Mesenteric fat pad (tissue), 1 donor: ENCODE measurements around the gene NRXN3. TPM values are rescaled to one million over a fixed set of nuclear protein-coding genes. Genes with fewer than 3 reads are reported as not detected.

ENCODE experiments used
- DNase-seq: peaks from one replicate; pipeline ENCODE4 v3.0.0-alpha.2; 2020; ENCODE audit warnings: low spot score
- total RNA-seq: library from RNA; stranded (reverse); fragmentation: NEBNext Ultra II Directional; extraction: Animal tissue kit (Norgen Biotek cat#: 25700); gene quantifications from one replicate; pipeline ENCODE4 v1.2.1, GENCODE V29; 2021
- donor health status: DM: yes; HTN: yes; CAD: no.

The NRXN3 gene
- total RNA-seq, 1 donor from 2014 or later: 0.84 TPM

DNA sequence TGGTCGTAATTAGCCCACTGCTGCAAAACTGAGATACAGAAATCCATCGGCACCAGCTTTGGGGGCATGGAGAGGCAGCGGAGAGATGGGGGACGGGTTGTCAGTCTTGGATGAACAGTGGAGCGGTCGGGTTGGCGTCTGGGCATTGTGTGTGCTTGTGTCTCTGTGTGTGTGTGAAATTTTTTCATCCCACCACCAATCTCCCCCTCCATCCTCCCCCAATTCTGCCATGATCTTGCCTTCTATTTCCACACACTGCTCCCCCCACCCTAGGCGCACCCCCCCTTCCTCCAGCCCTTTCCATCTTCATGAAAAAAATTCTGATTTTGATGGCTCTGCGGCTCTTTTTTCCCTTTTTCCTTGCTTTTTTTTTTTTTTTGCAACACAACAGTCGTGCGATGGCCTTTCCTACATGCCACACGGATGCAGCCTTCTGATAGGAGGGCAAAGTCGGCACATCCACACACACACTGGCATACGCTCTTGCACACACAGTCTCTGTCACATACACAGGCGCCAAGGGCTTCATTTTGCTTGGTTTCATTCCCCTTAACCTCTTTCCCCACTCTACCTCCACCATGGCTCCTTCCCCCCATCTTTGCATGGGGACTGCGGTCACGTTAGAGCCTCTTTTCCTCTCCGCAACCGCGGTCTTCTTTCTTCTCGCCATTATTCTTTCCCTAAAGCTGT is 3.3 kb downstream of the NRXN3 start:
- no peak for DNase-seq

DNA sequence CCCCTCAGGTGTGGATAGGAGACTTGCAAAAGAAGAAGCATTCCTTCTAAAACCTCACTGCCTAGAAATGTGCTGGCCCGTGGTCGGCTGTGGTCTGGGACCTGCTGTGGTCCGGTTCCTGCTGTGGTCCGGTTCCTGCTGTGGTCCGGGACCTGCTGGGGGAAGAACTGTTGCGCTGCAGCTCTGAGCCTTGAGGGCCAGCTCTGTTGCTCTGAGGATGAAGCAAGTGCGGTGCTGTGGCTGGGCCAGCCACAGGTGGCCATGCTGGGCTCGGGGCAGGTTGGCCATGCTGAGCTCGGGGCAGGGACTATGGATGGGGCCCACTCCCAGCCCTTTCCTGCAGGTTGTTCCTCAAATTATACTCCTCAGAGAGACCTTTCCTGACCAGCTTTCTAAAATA is 5.2 kb downstream of the NRXN3 start:
- no peak for DNase-seq

DNA sequence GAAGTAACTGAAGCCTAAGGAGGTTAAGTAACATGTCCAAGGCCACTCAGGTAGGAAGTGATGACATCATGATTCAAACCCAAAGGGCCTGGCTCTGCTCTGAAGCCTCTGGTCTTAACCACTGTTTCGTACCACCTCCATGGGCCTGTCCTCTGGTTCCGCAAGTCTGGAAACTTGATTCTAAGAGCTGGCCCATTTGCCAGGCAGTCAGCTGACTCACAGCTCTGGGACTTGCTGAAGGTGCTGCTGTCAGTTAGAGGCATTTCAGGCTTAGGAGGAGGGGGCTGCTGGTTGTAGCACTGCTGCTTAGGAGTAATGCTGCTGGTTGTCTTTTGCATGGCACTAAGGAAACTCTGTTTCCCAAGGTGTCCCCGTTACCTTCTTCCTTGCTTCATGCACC is 7.9 kb downstream of the NRXN3 start:
- DNase-seq: no peak

DNA sequence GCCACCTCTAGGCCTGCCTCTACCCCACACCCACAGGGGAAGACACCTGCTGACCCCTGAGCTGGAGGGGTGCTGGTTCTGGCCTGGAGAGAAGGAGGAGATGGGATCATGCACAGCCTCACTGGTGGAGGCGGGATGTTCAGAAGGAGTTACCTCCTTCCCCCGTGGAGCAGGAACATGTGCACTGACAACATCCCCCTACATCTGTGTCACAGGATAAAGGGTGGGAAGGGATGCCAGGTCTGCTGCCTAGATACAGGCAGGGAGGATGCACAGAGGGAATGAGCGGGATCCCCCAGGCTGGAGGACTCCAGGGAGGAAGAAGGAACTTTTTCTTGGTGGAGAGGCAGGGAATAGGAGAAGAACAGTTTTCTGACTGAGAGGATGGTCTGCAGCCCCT is 8.8 kb downstream of the NRXN3 start:
- DNase-seq: no peak

DNA sequence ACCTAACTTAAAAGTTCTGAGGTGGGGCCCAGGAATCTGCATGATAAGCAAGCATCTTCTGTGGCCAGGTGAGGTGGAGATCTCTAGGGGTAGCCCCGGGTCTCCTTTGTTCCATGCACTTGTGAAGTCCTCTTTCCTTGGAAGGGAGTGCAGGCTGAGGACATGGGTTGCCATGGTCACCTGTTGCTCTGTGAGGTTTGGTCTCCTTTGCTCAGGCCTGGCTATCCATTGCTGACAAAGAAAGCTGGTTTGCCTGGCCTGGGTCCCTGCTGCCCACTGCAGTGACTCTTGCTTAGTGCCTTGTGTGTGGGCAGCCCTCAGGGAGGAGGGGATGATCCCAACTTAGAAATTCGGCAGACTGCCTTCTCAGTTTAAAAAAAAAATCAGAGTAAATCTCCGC is 11.1 kb downstream of the NRXN3 start:
- DNase-seq: no peak

DNA sequence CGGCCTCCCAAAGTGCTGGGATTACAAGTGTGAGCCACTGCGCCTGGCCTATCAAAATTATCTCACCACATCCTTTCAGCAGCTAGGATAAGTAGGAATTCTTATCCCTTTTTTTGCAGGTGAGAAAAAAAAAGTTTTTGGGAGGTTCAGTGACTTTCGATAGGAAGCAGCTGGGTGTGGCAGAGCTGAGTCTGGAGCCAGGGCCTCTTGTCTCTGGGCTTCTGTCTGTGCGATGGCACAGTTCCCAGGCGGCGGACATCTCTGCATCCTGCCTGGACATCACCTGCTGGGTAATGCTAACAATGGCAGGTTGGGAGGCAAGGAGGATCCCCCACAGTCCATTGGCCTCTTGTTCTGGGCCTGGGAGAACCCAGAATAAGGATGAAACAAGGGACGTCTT is 12.5 kb downstream of the NRXN3 start:
- peak; percentile 69 for DNase-seq

DNA sequence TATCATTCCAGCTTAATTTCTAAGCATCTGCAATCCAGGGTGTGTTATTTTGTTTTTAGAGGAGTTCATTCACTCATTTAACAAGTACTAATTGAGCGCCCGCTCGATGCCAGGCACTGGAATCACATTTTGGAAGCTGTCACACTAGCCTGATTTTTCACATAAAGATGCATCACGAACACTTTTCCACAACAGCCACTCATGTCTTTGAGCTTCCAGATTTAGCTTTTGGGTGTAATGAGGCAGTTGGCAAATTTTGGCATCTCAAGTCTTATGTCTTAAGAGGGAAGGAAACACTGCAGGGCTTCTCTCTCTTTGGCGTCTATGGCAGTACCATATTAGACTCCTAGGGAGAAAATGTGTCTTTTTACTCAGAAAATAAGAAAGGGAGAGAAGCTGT is 14.0 kb downstream of the NRXN3 start:
- no peak for DNase-seq

DNA sequence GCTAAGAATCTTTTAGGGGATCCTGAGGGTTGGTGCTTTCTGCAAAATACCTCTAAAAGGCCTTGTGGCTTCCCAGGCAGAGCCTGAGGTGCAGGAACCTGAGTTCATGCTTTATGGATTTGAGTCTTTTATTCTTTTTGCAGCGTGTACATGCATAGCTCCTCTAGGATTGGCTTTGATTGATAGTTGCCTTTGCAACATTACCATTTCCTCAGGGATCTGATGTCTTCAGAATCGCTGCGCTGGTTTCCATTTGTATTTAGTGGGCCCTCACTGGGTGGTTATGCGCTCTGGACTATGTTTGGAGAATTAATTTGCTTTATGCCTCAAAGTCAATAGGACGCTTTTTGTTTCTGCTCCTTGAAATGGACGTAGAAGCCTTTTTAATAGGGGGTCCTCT is 16.1 kb downstream of the NRXN3 start:
- peak; percentile 3 for DNase-seq

DNA sequence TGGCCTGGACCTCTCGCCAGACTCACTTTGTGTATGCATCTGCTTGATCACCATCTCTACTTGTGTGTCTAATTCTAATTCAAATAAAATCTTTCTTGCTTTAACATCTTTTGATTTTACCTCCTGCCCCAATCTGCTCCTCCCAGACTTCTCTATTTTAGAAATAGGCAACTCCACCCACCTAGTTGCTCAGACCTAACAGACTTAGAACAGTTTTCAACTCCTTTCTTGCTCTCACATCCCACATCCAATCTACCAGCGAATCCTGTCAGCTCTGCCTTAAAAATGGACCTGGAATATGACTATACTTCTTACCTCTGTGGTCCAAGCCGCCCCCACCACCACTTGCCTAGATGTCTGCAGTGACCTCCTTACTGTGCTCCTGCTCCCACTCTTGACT is 18.7 kb downstream of the NRXN3 start:
- DNase-seq: no peak

DNA sequence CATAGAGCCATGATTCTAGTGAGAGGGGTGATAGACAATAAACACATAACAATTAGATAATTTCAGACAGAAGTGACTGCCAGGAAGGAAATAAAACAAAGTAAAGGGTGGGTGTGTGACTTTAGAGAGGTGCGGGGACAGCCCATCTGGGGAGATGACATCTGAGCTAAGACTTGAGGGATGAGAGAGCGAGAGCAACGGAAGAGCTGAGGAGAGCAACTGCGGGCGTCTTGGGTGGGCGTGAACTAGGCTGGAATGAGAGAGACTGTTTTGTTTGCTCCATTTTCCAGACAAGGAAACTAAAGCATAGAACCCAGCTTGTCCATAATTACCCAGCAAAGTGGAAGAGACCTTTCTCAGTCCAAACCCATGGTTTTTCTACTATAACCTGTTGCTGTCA is 25.3 kb downstream of the NRXN3 start:
- no peak for DNase-seq

DNA sequence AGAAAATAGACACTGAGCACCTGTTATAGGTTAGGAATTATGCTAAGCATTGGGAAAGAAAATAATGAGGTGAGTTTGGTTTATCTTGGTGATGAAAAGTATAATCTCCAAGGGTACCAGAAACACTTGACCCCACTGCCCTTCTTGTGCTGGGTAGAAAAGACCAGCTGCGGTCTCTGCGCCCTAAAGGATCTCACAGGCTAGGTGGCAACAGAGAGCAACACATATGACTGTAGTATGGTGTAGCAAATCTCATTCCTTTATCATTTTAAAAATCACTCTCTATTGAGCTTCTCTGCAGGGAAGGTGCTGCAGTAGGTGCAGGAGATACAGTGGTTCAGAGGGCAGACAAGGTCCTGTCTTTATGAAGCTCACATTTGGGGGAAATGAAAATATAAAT is 26.1 kb downstream of the NRXN3 start:
- DNase-seq: no peak

DNA sequence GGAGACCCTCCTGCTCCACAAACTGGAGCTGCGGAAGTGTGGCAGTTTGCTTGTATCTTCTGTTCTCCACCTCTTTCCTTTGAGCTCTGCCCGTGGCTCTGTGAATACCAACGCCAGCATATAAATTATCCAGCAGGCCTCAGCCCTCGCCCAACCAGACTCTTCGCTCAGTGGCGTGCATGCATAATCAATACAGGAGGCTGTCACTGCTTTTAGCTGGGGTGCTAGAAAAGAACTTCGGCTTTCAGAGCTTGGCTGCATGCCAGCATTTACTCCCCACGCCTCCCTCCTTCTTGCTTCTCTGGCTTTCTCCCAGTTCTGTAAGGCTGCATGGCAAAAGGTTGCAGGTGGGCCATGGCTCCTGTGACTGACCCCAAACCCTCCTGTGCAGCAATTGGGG is 26.9 kb downstream of the NRXN3 start:
- no peak for DNase-seq

DNA sequence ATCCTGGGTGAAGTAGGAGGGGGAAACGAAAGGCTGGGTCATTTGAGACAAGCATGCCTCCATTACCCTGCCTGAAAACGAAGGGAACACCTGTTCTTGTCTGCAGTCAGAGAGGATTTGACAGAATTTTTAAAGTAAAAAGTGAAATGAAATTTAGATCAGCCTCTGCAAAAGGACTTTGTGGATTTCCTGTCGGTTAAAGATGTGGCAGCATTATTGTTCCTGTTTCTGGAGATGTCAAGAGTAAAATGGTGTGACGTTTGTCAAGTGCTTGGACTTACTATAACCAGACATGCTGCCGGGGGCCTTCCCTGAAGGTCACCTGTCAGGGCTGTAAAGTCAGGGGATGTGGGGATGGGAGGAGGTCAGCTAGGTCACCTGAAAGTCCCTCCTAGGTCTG is 32.0 kb downstream of the NRXN3 start:
- DNase-seq: no peak

DNA sequence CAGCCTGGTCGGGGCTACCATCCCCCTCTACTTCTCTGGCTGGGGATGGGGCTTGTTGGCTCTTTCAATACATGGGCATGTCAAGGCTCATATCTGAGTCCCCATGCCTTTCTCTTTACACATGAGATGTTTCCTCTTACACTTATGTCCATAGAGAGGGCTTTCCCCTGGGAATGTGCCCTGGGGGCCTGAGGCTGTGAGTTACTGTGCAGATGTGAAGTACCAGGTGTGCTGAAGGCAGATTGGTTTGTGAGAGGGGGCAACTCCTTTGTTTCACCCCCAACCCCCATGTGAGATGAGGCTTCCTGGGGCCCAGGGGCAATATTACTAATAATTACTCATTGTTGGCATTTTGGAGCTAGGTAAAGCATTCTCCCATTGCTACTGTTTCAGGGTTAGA is 32.8 kb downstream of the NRXN3 start:
- no peak for DNase-seq

DNA sequence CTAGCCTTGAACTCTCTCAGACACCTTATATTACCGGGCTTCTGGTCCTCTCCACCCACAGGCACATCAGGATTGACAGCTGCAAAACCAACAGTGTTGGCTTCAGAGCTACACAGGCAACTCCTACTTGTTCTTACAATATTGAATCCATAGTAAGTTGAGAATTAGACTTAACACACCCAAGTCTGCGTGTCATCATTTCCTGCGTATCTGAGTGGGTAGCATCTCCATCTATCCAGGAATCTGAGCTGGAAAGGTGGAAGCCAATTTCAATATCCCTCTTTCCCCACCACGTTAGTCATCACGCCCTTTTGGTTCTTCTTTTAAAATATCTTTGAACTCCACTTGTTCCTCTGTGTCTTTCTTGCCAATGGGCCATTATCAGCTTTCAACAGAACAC is 37.2 kb downstream of the NRXN3 start:
- no peak for DNase-seq

DNA sequence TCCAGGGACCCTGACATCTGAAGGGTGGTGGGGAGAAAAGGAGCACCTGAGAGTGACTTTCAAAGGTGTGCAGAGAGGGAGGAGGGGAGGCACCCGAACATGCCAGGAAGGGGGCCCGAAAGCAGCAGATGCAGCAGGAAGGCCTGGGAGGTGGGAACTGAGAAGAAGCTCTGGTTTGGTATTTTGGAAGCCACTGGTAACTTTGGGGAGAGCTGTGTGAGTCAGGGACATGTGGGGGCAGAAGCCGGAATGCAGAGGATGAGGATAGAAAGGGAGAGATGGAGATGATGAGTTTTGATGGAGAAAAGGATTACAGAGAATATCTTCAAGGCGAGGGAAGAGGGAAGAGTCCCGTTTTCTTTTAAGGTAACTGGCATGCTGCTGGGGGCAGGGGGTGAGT is 50.1 kb downstream of the NRXN3 start:
- DNase-seq: no peak

DNA sequence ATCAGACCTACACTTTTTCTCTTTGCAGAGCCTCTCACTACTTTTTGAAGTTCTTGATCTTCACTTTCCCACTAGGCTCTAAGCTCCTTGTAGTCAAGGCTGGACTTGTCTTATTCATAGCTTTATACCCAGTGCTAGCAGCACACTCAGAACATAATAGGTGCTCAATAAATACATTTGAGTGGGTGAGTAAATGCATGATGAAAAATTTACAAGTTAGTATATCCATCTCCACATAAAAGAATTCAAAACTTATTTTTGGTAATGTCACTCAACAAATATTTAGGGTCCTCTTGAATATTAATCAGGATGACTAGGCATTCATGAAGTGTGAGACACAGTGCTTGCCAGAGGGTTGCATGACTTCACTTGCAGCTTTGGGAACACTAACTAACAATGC is 52.6 kb downstream of the NRXN3 start:
- no peak for DNase-seq

DNA sequence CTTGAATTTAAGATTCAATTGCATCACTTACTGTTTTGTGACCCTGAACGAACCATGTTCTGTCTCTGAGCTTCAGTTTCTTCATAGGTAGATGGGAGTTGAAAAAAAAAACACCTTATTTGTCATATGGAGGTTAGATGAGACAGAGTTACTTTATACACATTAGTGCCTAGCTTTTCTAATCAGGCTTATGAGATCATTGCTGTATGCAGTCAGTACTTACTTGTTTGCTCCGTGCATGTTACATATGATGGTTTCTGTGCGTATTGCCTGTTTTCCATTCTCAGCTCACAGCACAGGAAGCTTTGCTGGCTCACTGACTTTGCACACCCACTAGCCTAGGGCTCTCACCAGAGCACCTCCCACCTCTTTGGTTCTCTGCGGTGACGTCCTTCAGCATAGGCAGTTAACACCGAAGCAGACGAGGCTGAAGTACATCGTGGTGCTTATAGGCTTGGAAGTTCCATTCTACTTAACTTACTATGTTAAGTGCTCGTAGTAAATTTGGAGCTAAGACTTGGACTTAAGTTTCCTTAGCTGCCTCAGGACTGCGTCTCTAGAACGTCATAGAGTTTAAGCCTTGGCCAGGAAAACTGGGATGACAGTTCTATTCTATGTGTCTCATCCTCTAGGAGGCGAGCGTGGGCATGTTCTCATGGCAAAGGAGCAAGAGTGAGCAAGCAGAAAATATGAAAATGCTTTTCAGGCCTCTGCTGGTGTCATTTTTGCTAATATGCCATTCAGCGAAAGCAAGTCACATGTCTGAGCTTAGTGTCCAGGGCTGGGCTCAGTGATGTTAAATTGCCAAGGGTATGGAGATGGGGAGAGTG is 57.3 kb downstream of the NRXN3 start:
- DNase-seq: no peak

DNA sequence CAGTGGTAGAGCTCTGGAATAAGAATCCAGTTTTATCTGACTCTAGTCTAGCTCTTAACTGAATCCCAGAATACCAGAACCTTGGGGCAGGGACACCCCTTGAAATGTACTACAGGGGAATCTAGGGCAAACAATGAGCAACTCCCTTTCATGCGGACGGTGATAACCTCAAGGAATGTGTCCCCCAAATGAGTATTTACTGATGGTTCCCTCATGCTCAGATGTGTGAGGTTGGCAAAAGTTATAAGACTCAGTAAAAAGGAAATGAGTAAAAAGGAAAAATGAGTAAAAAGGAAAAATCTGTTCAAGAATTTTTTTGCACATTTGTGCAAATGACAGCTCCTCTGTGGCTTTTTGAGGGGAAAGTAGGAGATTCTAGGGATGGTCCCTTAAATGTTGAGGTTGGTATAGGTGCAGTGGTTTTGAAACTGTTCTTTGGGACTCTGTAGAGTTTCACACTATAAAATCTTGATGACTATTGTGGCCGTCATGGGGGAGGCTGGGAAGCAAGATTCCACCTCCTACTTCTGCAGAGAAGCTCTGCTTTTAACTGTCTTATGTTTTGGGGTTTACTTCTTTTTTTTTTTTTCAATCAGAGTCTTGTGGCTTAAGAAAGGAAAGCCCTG is 58.6 kb downstream of the NRXN3 start:
- no peak for DNase-seq

DNA sequence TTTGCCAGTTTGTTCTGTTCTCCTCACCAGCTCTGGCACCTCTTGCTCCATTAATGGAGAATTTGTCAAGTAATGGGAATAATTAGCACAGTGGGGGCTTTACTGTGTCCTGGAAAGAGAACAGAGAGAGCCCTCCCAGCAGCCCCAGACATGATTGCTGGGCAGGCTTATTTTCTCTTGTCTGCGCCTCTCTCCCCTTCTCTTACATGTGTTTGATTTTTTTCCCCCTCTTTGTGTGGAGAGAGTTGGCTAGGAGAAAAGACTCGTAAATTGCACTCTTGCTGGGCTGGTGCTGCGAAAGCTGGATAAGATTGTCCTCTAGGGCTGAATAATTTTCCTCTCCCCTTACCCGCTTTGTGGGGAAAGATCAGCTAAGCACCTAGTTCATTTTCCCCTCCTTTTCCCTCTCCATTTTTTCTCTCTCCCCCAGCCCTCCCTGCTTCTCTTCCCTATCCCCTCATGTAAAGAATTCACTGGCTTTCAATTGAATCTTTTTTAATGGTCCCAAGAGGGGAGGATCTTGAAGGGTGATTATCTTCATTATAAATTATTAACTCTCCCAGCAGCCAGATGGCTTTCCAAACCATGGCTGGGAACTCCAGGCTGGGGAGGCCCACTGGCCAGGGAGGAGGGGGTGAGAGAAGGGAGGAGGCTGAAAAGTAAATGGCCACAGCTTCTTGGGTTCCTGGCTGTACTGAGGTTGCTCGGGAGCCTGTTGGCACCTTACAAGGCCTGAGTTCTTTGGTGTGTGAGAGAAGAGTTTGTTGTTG is 62.2 kb downstream of the NRXN3 start:
- no peak for DNase-seq

DNA sequence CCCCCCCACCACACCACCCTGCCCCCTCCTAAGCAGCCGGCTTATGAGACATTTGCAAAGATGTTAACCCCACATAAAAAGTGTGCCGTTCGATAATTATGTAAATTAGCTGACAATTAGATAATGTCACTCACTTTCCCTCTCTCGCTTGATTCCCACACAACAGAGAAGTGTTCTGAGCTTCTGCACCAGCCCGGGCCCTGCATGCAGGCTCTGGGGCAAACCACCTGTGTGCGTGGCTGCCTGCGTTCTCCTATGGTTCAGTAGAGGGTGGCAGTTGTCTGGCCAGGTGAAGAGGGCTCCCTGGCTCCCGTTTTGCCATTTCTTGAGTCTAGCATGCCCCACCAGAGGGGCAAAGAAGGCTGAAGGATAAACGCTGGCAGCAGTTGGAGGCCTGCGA is 68.0 kb downstream of the NRXN3 start:
- DNase-seq: no peak

DNA sequence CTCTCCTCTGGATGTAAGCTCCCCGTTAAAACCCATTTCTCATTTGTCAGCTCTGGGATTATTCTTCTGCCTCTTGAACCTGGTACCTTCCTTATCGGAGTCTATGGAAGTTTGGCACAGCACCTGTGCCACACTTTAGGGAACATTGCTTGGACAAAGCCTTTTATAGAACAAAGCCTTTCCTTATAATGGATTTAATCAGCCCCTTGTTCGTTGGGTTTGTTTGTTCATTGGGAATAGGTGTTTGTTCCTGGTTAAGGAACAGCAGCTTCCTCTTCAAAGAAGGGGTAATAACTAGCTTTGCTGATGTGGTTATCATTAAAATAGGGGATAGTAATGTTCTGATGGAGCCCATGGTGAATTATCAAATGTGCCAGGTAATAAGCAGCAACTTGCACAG is 70.4 kb downstream of the NRXN3 start:
- no peak for DNase-seq
